HL-60 (cell line): ENCODE measurements around the gene ACSF3.

Experiments
- DNase-seq, 2 experiments: peaks; one replicate each; pipeline ENCODE4 v3.0.0-alpha.2; 2010 to 2020; ENCODE audit warnings: low read depth in 1 of 2, low spot score in 1 of 2
- H3K27ac ChIP-seq: fragments of 250-450 bp; sonication (Bioruptor Pico); replicated peaks from 2 replicates; pipeline ENCODE4 v1.5.1; 2020; ENCODE audit warnings: mild to moderate bottlenecking, moderate library complexity
- H3K27me3 ChIP-seq: fragments of 250-450 bp; sonication (Bioruptor Pico); 2 replicates; pipeline ENCODE4 v1.5.1; 2021; ENCODE audit warnings: mild to moderate bottlenecking, moderate library complexity; ENCODE audit not compliant: insufficient read depth, poor library complexity, severe bottlenecking
- H3K4me3 ChIP-seq: replicated peaks from 2 replicates; pipeline ENCODE4 v1.5.1; 2011; ENCODE audit warnings: mild to moderate bottlenecking, control low read depth, low read length; ENCODE audit not compliant: insufficient read depth
- CTCF ChIP-seq: IDR thresholded peaks from one replicate; pipeline ENCODE4 v1.5.1; 2011; ENCODE audit warnings: low read length, control low read depth, inconsistent platforms; ENCODE audit not compliant: insufficient read depth
- GABPA ChIP-seq: IDR thresholded peaks from 2 replicates; pipeline ENCODE4 v1.6.1; 2012; ENCODE audit warnings: low read depth
- POLR2AphosphoS5 ChIP-seq: IDR thresholded peaks from 2 replicates; pipeline ENCODE4 v1.6.1; 2012; ENCODE audit warnings: low read depth
- REST ChIP-seq: IDR thresholded peaks from 2 replicates; pipeline ENCODE4 v1.6.1; 2012; ENCODE audit warnings: low read depth; ENCODE audit not compliant: insufficient replicate concordance
- SPI1 ChIP-seq: IDR thresholded peaks from 2 replicates; pipeline ENCODE4 v1.6.1; 2012; ENCODE audit warnings: low read depth, mild to moderate bottlenecking, borderline replicate concordance

The ACSF3 gene

GRCh38 chr16:89071686-89072547 is 21.7 kb upstream of the ACSF3 start:
- Histone ChIP-seq H3K27ac (no peak overlapping the region), H3K4me3 (no peak overlapping the region), H3K27me3 (no peaks in the 10 kb centered on the region)
- DNase-seq: no peak
- TF ChIP-seq SPI1: no peak
- no peak for TF ChIP-seq GABPA
- no peak for TF ChIP-seq POLR2AphosphoS5
- TF ChIP-seq REST: no peak
- no peak for TF ChIP-seq CTCF

GRCh38 chr16:89072548-89073130 is 21.0 kb upstream of the ACSF3 start:
- Histone ChIP-seq H3K27ac (no peak overlapping the region), H3K27me3 (no peaks in the 10 kb centered on the region), H3K4me3 (no peak overlapping the region)
- DNase-seq: no peak
- TF ChIP-seq POLR2AphosphoS5: no peak
- TF ChIP-seq GABPA: no peak
- no peak for TF ChIP-seq SPI1
- no peak for TF ChIP-seq CTCF
- TF ChIP-seq REST: no peak

- no peak for DNase-seq
- H3K27me3 ChIP-seq: no peaks in the 10 kb centered on the region
These were observed 20.1 kb upstream of the ACSF3 start for GRCh38 chr16:89073346-89074071.

More at GRCh38 chr16:89073346-89074071, 20.1 kb upstream of the ACSF3 start:
- no peak overlapping the region for H3K4me3 ChIP-seq
- no peak for TF ChIP-seq SPI1
- no peak for TF ChIP-seq POLR2AphosphoS5
- no peak for TF ChIP-seq GABPA
- TF ChIP-seq REST: no peak
- TF ChIP-seq CTCF: no peak
- no peak overlapping the region for H3K27ac ChIP-seq
